K562 (cell line): ENCODE results near the gene GALNT18. TPM values are rescaled to one million over a fixed set of nuclear protein-coding genes. Genes with fewer than 3 reads are reported as not detected.

Source experiments
- ATAC-seq: fragments of 200-7000 bp; cut with Tn5 transposase; 3 replicates; pipeline ENCODE4 v1.9.1; 2020; ENCODE audit warnings: moderate library complexity
- Bru-seq: library from RNA; stranded (reverse); fragments of 400-500 nt; gene quantifications from one replicate; lab custom pipeline; 2021; lab: Mats Ljungman, UMichigan
- BruChase-seq, 2 experiments: library from RNA; stranded (reverse); fragments of 400-500 nt; gene quantifications; one replicate each; lab custom pipeline; 2021; lab: Mats Ljungman, UMichigan
- BruUV-seq: library from RNA; stranded (reverse); fragments of 400-500 nt; replicated peaks from 2 replicates; lab custom pipeline; 2021; lab: Mats Ljungman, UMichigan
- CTCF ChIA-PET: fragments of 300-600 bp; formaldehyde crosslinking; extraction: SDS; loops from one replicate; lab custom pipeline; 2021; ENCODE audit warnings: low intra/inter-chr PET ratio; lab: Yijun Ruan, JAX
- POLR2A ChIA-PET: fragments of 300-600, 350-650 bp; sonication (Branson Sonifier 250); formaldehyde crosslinking; extraction: SDS; loops from one replicate; lab custom pipeline; 2021; ENCODE audit warnings: antibody characterized with exemption, inconsistent platforms; lab: Yijun Ruan, JAX
- DNase-seq, 4 experiments: peaks; one replicate each; pipeline versions ENCODE4 v3.0.0 to v3.0.0-alpha.2; 2011 to 2018; ENCODE audit warnings: low spot score in 3 of 4, mixed read lengths in 3 of 4; ENCODE audit errors: extremely low read depth in 1 of 4
- FAIRE-seq: peaks from 2 replicates; lab custom pipeline; 2011; peaks lifted over from hg19 to GRCh38; lab: Jason Lieb, UNC
- H2AFZ ChIP-seq: 2 replicates; pipeline ENCODE4 v1.6.0; 2011; ENCODE audit warnings: low read depth, low read length, control low read depth, inconsistent platforms
- H3K27ac ChIP-seq: fragments of 200-600 bp; 3 replicates; pipeline ENCODE4 v1.8.0; 2011; ENCODE audit warnings: low read depth, mild to moderate bottlenecking, control low read depth, inconsistent platforms, low read length, moderate library complexity, mixed read lengths; ENCODE audit errors: extremely low read depth
- H3K27me3 ChIP-seq, 2 experiments: fragments of 300-600 bp in 1 of 2; 2 replicates in 1 of 2; 3 replicates in 1 of 2; pipeline versions ENCODE4 v1.6.0 to v1.8.0; 2011; ENCODE audit warnings: inconsistent platforms in 2 of 2, low read length in 2 of 2, mild to moderate bottlenecking in 1 of 2, mixed read lengths in 1 of 2, moderate library complexity in 1 of 2; ENCODE audit not compliant: control insufficient read depth in 2 of 2, insufficient read depth in 2 of 2
- H3K36me3 ChIP-seq: fragments of 300-600 bp; 3 replicates; pipeline ENCODE4 v1.8.0; 2011; ENCODE audit warnings: mild to moderate bottlenecking, low read length, inconsistent platforms; ENCODE audit not compliant: control insufficient read depth, insufficient read depth
- H3K4me1 ChIP-seq, 2 experiments: fragments of 200-600 bp in 1 of 2; replicated peaks in 1 of 2; 2 replicates in 1 of 2; 3 replicates in 1 of 2; pipeline versions ENCODE4 v1.5.1 to v1.8.0; 2011; ENCODE audit warnings: inconsistent platforms in 2 of 2, low read length in 2 of 2, mild to moderate bottlenecking in 1 of 2, mixed read lengths in 1 of 2, moderate library complexity in 1 of 2; ENCODE audit not compliant: control insufficient read depth in 2 of 2, insufficient read depth in 2 of 2
- H3K4me2 ChIP-seq: 2 replicates; pipeline ENCODE4 v1.6.1; 2011; ENCODE audit warnings: low read length, control low read depth, inconsistent platforms, mixed read lengths; ENCODE audit not compliant: insufficient read depth
- H3K4me3 ChIP-seq: fragments of 200-600 bp; sonication (generic), shearing (Covaris generic); 2 replicates; pipeline ENCODE4 v1.5.1; 2016; ENCODE audit warnings: control low read depth, inconsistent platforms
- H3K79me2 ChIP-seq: fragments of 200-600 bp; 3 replicates; pipeline ENCODE4 v1.8.0; 2011; ENCODE audit warnings: low read length, inconsistent platforms; ENCODE audit not compliant: control insufficient read depth, insufficient read depth
- H3K9ac ChIP-seq, 2 experiments: 2 replicates each; pipeline versions ENCODE4 v1.6.0 to v1.6.1; 2011; ENCODE audit warnings: low read depth in 2 of 2, low read length in 2 of 2, control low read depth in 1 of 2, inconsistent platforms in 1 of 2, mild to moderate bottlenecking in 1 of 2, mixed read lengths in 1 of 2; ENCODE audit not compliant: insufficient read depth in 1 of 2
- H3K9me1 ChIP-seq: one replicate; pipeline ENCODE4 v1.6.0; 2011; ENCODE audit warnings: inconsistent platforms, mild to moderate bottlenecking, low read length, moderate library complexity; ENCODE audit not compliant: control insufficient read depth, insufficient read depth
- H3K9me3 ChIP-seq: replicated peaks from 2 replicates; pipeline ENCODE4 v1.5.1; 2011; ENCODE audit warnings: low read depth, low read length, inconsistent platforms; ENCODE audit not compliant: control insufficient read depth, insufficient read depth
- H4K20me1 ChIP-seq: replicated peaks from 2 replicates; pipeline ENCODE4 v1.6.1; 2011; ENCODE audit warnings: low read length, inconsistent platforms, mixed read lengths; ENCODE audit not compliant: control insufficient read depth, insufficient read depth
- CREB5 ChIP-seq: fragments of 250-450 bp; sonication (Bioruptor Pico); IDR thresholded peaks from 2 replicates; pipeline ENCODE4 v1.5.0; 2020; ENCODE audit warnings: mild to moderate bottlenecking
- CTCFL ChIP-seq: IDR thresholded peaks from 2 replicates; pipeline ENCODE4 v1.6.1; 2011; ENCODE audit warnings: borderline replicate concordance, low read depth, mild to moderate bottlenecking, moderate library complexity, low read length; ENCODE audit not compliant: insufficient read depth, poor library complexity, severe bottlenecking
- GTF2A2 ChIP-seq: IDR thresholded peaks from 2 replicates; pipeline ENCODE4 v1.6.1; 2016; ENCODE audit warnings: mild to moderate bottlenecking, missing genetic modification characterization, missing compliant biosample characterization
- PBX2 ChIP-seq, 2 experiments: IDR thresholded peaks in 1 of 2; conservative IDR thresholded peaks in 1 of 2; 2 replicates each; pipeline ENCODE4 v1.6.1; 2016; ENCODE audit warnings: low read depth in 2 of 2, mild to moderate bottlenecking in 1 of 2, missing compliant biosample characterization in 1 of 2, missing genetic modification characterization in 1 of 2, moderate library complexity in 1 of 2
- SMC3 ChIP-seq: conservative IDR thresholded peaks from 2 replicates; pipeline ENCODE4 v1.6.1; 2011; ENCODE audit warnings: low read depth, low read length, improper control_type of control experiment; ENCODE audit not compliant: insufficient read depth
- SNAPC5 ChIP-seq: fragments of 250-450 bp; sonication (Bioruptor Pico); IDR thresholded peaks from 2 replicates; pipeline ENCODE4 v1.8.0; 2021; ENCODE audit warnings: moderate library complexity, mild to moderate bottlenecking, inconsistent platforms
- ZNF263 ChIP-seq: sonication (generic); formaldehyde crosslinking; IDR thresholded peaks from 2 replicates; pipeline ENCODE4 v1.8.0; 2022; ENCODE audit warnings: mild to moderate bottlenecking, missing genetic modification reagents, borderline replicate concordance
- WGBS: fragments of 100-300 bp; shearing (Covaris generic); methylation state at CpG from one replicate; pipeline ENCODE4 v1.1.6; 2016; ENCODE audit warnings: low coverage, mixed read lengths; ENCODE audit not compliant: insufficient coverage; ENCODE audit errors: missing lambda C conversion rate; 5-methylcytosine and 5-hydroxymethylcytosine counted together
- in situ Hi-C: fragments of 300-500 bp; cut with MboI; formaldehyde crosslinking; loops from 4 replicates; pipeline ENCODE4 v1.15.0; 2018; ENCODE audit warnings: inconsistent platforms, mixed read lengths
- intact Hi-C: fragments of 100-400 bp; cut with micrococcal nuclease; formaldehyde crosslinking; loops from 2 replicates; pipeline ENCODE4 v1.14.2; 2022
- long read RNA-seq, 3 experiments: library from polyadenylated mRNA in 2 of 3; library from RNA in 1 of 3; unstranded in 2 of 3; stranded (forward) in 1 of 3; transcript quantifications; one replicate each; pipeline ENCODE4 v2.0.0, GENCODE V29; 2019 to 2022
- polyA minus RNA-seq, 3 experiments: library from RNA; depleted of rRNA, polyadenylated mRNA; stranded (reverse); fragments of >200 nt; gene quantifications; 2 replicates each; pipeline ENCODE4 v1.2.3, GENCODE V29; 2011
- polyA plus RNA-seq, 8 experiments: library from polyadenylated mRNA; depleted of rRNA in 4 of 8; stranded (reverse) in 5 of 8; unstranded in 3 of 8; fragments of >200 nt; fragmentation: Nextera tagmentation in 2 of 8; fragmentation: Illumina TruSeq in 1 of 8; extraction: Ambion mirVana in 2 of 8; extraction: Trizol in 1 of 8; gene quantifications; 2 replicates each; pipeline versions ENCODE4 v1.2.1 to v1.2.3, GENCODE V29; 2011 to 2014; ENCODE audit warnings: inconsistent platforms in 1 of 8, missing spikeins in 1 of 8
- total RNA-seq, 7 experiments: library from RNA; depleted of rRNA in 6 of 7; stranded (reverse); fragments of >200 nt in 6 of 7; fragmentation: Illumina TruSeq in 2 of 7; extraction: Trizol in 2 of 7; gene quantifications; 2 replicates each; pipeline versions ENCODE4 v1.2.1 to v1.2.3, GENCODE V29; 2011 to 2021; ENCODE audit warnings: low replicate concordance in 1 of 7

The GALNT18 gene
- 0.14 TPM in 1 of 2 replicates, not detected in the other for total RNA-seq (2011; cell fraction: chromatin; rRNA removed; ENCODE audit: low replicate concordance)
- total RNA-seq (2011; cell fraction: nucleolus; rRNA removed): not detected in 2 replicates
- total RNA-seq (2011; cell fraction: nucleoplasm; rRNA removed): not detected in 2 replicates
- total RNA-seq (2014; rRNA removed) (not detected in 2 replicates), total RNA-seq (2014; rRNA removed; fragmentation: Illumina TruSeq; extraction: Trizol) (not detected in 2 replicates), total RNA-seq (2015; rRNA removed; fragmentation: Illumina TruSeq; extraction: Trizol) (not detected in 2 replicates), total RNA-seq (2021) (0.07 TPM in 1 of 2 replicates, not detected in the other), polyA plus RNA-seq (2011; rRNA removed) (0.03 TPM in 1 of 2 replicates, not detected in the other), polyA plus RNA-seq (2014; fragmentation: Illumina TruSeq; extraction: Trizol) (not detected in 2 replicates), polyA plus RNA-seq (2014; fragmentation: Nextera tagmentation; extraction: Ambion mirVana) (not detected), polyA plus RNA-seq (2014; rRNA removed) (not detected in 2 replicates), polyA minus RNA-seq (2011; rRNA and poly(A)+ RNA removed) (not detected in 2 replicates), Bru-seq, nascent RNA (percentile 11 among the genes with signal in this experiment), BruChase-seq, experiment 1, labeled RNA remaining after a 2-hour chase (percentile 10 among the genes with signal in this experiment), BruChase-seq, experiment 2, labeled RNA remaining after a 6-hour chase (percentile 12 among the genes with signal in this experiment)
- polyA plus RNA-seq (2011; cell fraction: cytosol; rRNA removed): 0.16 TPM in 1 of 2 replicates, not detected in the other
- 0.04 TPM in 2 replicates for polyA plus RNA-seq (2011; cell fraction: nucleus; rRNA removed)
- polyA plus RNA-seq (2012): 0.04 TPM in 2 replicates
- not detected in 2 replicates for polyA minus RNA-seq (2011; cell fraction: cytosol; rRNA and poly(A)+ RNA removed)
- polyA minus RNA-seq (2011; cell fraction: nucleus; rRNA and poly(A)+ RNA removed): 0.11 TPM in 1 of 2 replicates, not detected in the other
- long read RNA-seq, experiment 1, partial matches to known transcripts: 0 of 1 reads
- long read RNA-seq, experiment 1, other reads (novel, unspliced or antisense): 1 of 1 reads
- long read RNA-seq, experiment 2: 0 reads
- long read RNA-seq, experiment 3: 0 reads

GRCh38 chr11:11621573-11622339, at the start of gene GALNT18:
Gene GALNT18, minus strand, starts transcription at chr11:11622005.
- in situ Hi-C loops (no loop called here), intact Hi-C loops (no loop called here)
- no TSS peak for BruUV-seq
- Histone ChIP-seq H3K9ac (peak within 1 kb of the TSS in 1 of 2 experiments; percentile 87; a peak in 2 of 4 replicates), H3K4me3 (peak within 1 kb of the TSS; percentile 17; the same call in 1 of the 2 replicates), H2AFZ (peak within 1 kb of the TSS; percentile 65), H3K36me3 (no peaks in the 10 kb centered on the region), H3K27ac (no peak within 1 kb of the TSS), H3K79me2 (no peaks in the 10 kb centered on the region), H3K4me1 (peaks cover 0 to 24% of the 10 kb centered on the region in 2 experiments; a peak in 2 of 5 replicates), H3K9me1 (no peaks in the 10 kb centered on the region), H3K9me3 (no peaks in the 10 kb centered on the region), H4K20me1 (no peaks in the 10 kb centered on the region), H3K4me2 (peak within 1 kb of the TSS; percentile 55), H3K27me3 (peaks cover 9 to 28% of the 10 kb centered on the region in 2 experiments)
- WGBS: 5% methylated on average over 61 of the region's 71 CpGs
- FAIRE-seq (peak; percentile 73), ATAC-seq (peak; percentile 100), DNase-seq (peak; percentile 91 to 100 (median 100))
- ChIA-PET POLR2A (interaction anchor here (0.6 to 1.0 kb wide), 5 partner anchors 14 to 721 kb away, joined by 3 to 5 read pairs (median 4); no protein-coding TSS in a partner anchor), CTCF (interaction anchor here (0.7 kb wide), 1 partner anchor 451 kb away, joined by 3 read pairs; no protein-coding TSS in a partner anchor)
- no peak for TF ChIP-seq CREB5 (CRISPR knock-in tag)
- TF ChIP-seq SNAPC5 (CRISPR knock-in tag): no peak
- no peak for TF ChIP-seq CTCFL
- no peak for TF ChIP-seq GTF2A2 (tag)
- peak; percentile 82 for TF ChIP-seq PBX2 (CRISPR knock-in tag; IDR thresholded peaks at IDR 0.05; ENCODE audit: low read depth)
- TF ChIP-seq PBX2 (tag; conservative IDR thresholded peaks at IDR 0.05; ENCODE audit: low read depth): 0 out of 2 replicates have a peak, but pooled peaks have one; percentile 30
- TF ChIP-seq SMC3: no peak
- TF ChIP-seq ZNF263 (CRISPR knock-in tag): no peak
